HepG2 (cell line): Measurements from ENCODE around the gene GNMT. TPM values are rescaled to one million over a fixed set of nuclear protein-coding genes. Genes with fewer than 3 reads are reported as not detected.

Source experiments
- ESRRA ChIP-seq: sonication (generic); formaldehyde crosslinking; IDR thresholded peaks from 2 replicates; pipeline ENCODE4 v1.5.1; 2020; ENCODE audit warnings: mild to moderate bottlenecking, low read depth, missing genetic modification reagents
- ETV6 ChIP-seq: sonication (generic); formaldehyde crosslinking; conservative IDR thresholded peaks from 2 replicates; pipeline ENCODE4 v1.4.0; 2020; ENCODE audit warnings: missing genetic modification reagents
- IKZF5 ChIP-seq: IDR thresholded peaks from 2 replicates; pipeline ENCODE4 v1.6.1; 2018; ENCODE audit warnings: missing genetic modification reagents, mild to moderate bottlenecking, missing compliant biosample characterization
- KAT7 ChIP-seq: IDR thresholded peaks from 2 replicates; pipeline ENCODE4 v1.6.1; 2018; ENCODE audit warnings: borderline replicate concordance, missing compliant biosample characterization
- MTA3 ChIP-seq: sonication (generic); formaldehyde crosslinking; IDR thresholded peaks from 2 replicates; pipeline ENCODE4 v1.4.0; 2020; ENCODE audit warnings: missing genetic modification reagents
- NFE2L2 ChIP-seq: fragments of 150-350 bp; IDR thresholded peaks from 2 replicates; pipeline ENCODE4 v1.6.1; 2014; ENCODE audit warnings: low read length
- PAWR ChIP-seq: sonication (generic); formaldehyde crosslinking; IDR thresholded peaks from 2 replicates; pipeline ENCODE4 v1.4.0; 2020; ENCODE audit warnings: missing genetic modification reagents, mild to moderate bottlenecking, borderline replicate concordance
- RCOR2 ChIP-seq: IDR thresholded peaks from 2 replicates; pipeline ENCODE4 v1.6.1; 2016; ENCODE audit warnings: missing biosample characterization, missing genetic modification reagents
- RXRA ChIP-seq: sonication (generic); formaldehyde crosslinking; IDR thresholded peaks from 2 replicates; pipeline ENCODE4 v1.5.1; 2020; ENCODE audit warnings: missing genetic modification reagents
- SOX13 ChIP-seq, 3 experiments: fragments of 450-650 bp in 1 of 3; sonication (generic) in 1 of 3; formaldehyde crosslinking in 1 of 3; IDR thresholded peaks in 2 of 3; conservative IDR thresholded peaks in 1 of 3; 2 replicates each; pipeline versions ENCODE4 v1.5.0 to v1.6.1; 2016 to 2020; ENCODE audit warnings: antibody characterized with exemption in 1 of 3, mild to moderate bottlenecking in 1 of 3, missing compliant biosample characterization in 1 of 3, missing genetic modification reagents in 1 of 3, moderate library complexity in 1 of 3
- SRF ChIP-seq: IDR thresholded peaks from 2 replicates; pipeline ENCODE4 v1.6.1; 2011; ENCODE audit warnings: mild to moderate bottlenecking, low read depth, low read length, moderate library complexity
- U2AF1 ChIP-seq: fragments of 200-400 bp; formaldehyde crosslinking; optimal IDR thresholded peaks from 2 replicates; pipeline ENCODE3; 2017; ENCODE audit warnings: mild to moderate bottlenecking, low read depth, low read length
- ZBTB14 ChIP-seq: sonication (generic); formaldehyde crosslinking; IDR thresholded peaks from 2 replicates; pipeline ENCODE4 v1.4.0; 2020; ENCODE audit warnings: missing genetic modification reagents
- ZEB1 ChIP-seq: IDR thresholded peaks from 2 replicates; pipeline ENCODE4 v1.6.1; 2012; ENCODE audit warnings: mild to moderate bottlenecking, low read depth, inconsistent platforms; ENCODE audit not compliant: insufficient replicate concordance
- ZFP41 ChIP-seq: sonication (generic); formaldehyde crosslinking; IDR thresholded peaks from 2 replicates; pipeline ENCODE4 v1.4.0; 2020; ENCODE audit warnings: mild to moderate bottlenecking, missing genetic modification reagents, borderline replicate concordance
- ZNF180 ChIP-seq: sonication (generic); formaldehyde crosslinking; IDR thresholded peaks from 2 replicates; pipeline ENCODE4 v1.4.0; 2020; ENCODE audit warnings: low read depth, missing genetic modification reagents, borderline replicate concordance
- ZNF24 ChIP-seq: fragments of 450-650 bp; IDR thresholded peaks from 2 replicates; pipeline ENCODE4 v1.6.1; 2017; ENCODE audit warnings: antibody characterized with exemption, mild to moderate bottlenecking
- ZNF326 ChIP-seq: sonication (generic); formaldehyde crosslinking; IDR thresholded peaks from 2 replicates; pipeline ENCODE4 v1.4.0; 2020; ENCODE audit warnings: missing genetic modification reagents, borderline replicate concordance
- ZNF350 ChIP-seq: sonication (generic); formaldehyde crosslinking; IDR thresholded peaks from 2 replicates; pipeline ENCODE4 v1.4.0; 2020; ENCODE audit warnings: mild to moderate bottlenecking, low read depth, missing genetic modification reagents, borderline replicate concordance
- ZNF367 ChIP-seq: sonication (generic); formaldehyde crosslinking; IDR thresholded peaks from 2 replicates; pipeline ENCODE4 v1.4.0; 2020; ENCODE audit warnings: missing genetic modification reagents, borderline replicate concordance
- ZNF713 ChIP-seq: sonication (generic); formaldehyde crosslinking; IDR thresholded peaks from 2 replicates; pipeline ENCODE4 v1.4.0; 2020; ENCODE audit warnings: mild to moderate bottlenecking, missing genetic modification reagents
- ZNF775 ChIP-seq: sonication (generic); formaldehyde crosslinking; IDR thresholded peaks from 2 replicates; pipeline ENCODE4 v1.4.0; 2020; ENCODE audit warnings: missing genetic modification reagents, mild to moderate bottlenecking, moderate library complexity, borderline replicate concordance
- ZNF782 ChIP-seq: sonication (generic); formaldehyde crosslinking; IDR thresholded peaks from 2 replicates; pipeline ENCODE4 v1.4.0; 2020; ENCODE audit warnings: missing genetic modification reagents, mild to moderate bottlenecking, borderline replicate concordance
- polyA plus RNA-seq, 8 experiments: library from polyadenylated mRNA; depleted of rRNA in 3 of 8; stranded (reverse) in 7 of 8; unstranded in 1 of 8; fragments of >200 nt; fragmentation: Illumina TruSeq in 4 of 8; extraction: Trizol in 4 of 8; gene quantifications; 2 replicates each; pipeline versions ENCODE4 v1.2.1 to v1.2.3, GENCODE V29; 2011 to 2016; ENCODE audit warnings: low read depth in 4 of 8, missing spikeins in 1 of 8, mixed read lengths in 1 of 8; ENCODE audit not compliant: insufficient read depth in 1 of 8
- total RNA-seq, 5 experiments: library from RNA; depleted of rRNA; stranded (reverse); fragments of >200 nt; fragmentation: Illumina TruSeq; extraction: Trizol; gene quantifications; 2 replicates each; pipeline ENCODE4 v1.2.3, GENCODE V29; 2016; ENCODE audit warnings: low read depth in 1 of 5
- TF ChIP-seq, protein P1 (sequence below): sonication (generic); formaldehyde crosslinking; IDR thresholded peaks from 2 replicates; pipeline ENCODE4 v1.4.0; 2020; ENCODE audit warnings: mild to moderate bottlenecking, missing genetic modification reagents
- TF ChIP-seq, protein P2 (sequence below): IDR thresholded peaks from 2 replicates; pipeline ENCODE4 v1.6.1; 2016; ENCODE audit warnings: missing compliant biosample characterization, missing genetic modification reagents, borderline replicate concordance
- TF ChIP-seq, protein P3 (sequence below): sonication (generic); formaldehyde crosslinking; IDR thresholded peaks from 2 replicates; pipeline ENCODE4 v1.4.0; 2020; ENCODE audit warnings: mild to moderate bottlenecking, low read depth, missing genetic modification reagents

The GNMT gene
- total and polyA plus RNA-seq, 2 of the 13 experiments (the other 11 are each of a cell fraction or from before 2014, with no cell fraction given) = 2.8 to 7.0 TPM

DNA sequence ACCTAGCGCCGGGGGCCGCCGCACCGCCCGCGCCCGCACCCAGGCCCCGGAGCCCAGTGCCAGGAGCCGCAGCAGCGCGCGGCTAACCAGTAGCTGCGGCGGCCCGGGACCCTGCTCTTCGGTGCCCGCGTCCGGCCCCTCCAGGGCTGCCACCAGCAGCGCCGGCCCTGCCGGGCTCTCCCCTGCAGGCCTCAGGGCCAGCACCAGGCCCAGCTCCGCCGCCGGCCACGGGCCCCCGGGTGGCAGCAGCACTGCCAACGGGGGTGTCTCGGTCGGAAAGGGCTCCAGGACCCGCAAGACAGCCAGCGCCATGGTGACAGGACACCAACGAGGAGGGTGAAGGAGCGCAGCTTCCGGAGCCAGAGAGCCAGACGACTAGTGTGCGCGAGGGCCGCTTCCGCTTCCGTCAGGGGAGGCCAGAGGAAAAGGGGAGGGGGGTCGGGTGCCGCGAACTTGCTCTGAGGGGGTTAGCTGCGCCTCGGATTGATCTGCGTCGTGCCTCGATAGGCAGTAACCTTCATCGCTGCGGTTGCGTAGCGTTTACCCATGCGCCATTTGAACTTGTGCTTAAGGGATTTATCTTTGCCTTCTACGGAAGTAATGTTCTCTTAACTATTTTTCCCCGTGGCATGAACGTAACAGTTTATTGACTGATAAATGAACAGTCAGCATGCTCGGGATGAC is 18.4 kb downstream of the GNMT start, which contains the start of gene PEX6 (continued):
- 0 out of 2 replicates have a peak, but pooled peaks have one; percentile 20 for TF ChIP-seq ZNF713 (CRISPR knock-in tag)
- TF ChIP-seq RXRA (CRISPR knock-in tag) = peak; percentile 75
- peak; percentile 92 for TF ChIP-seq ETV6
- TF ChIP-seq ESRRA (CRISPR knock-in tag) = no peak
- TF ChIP-seq MTA3 (CRISPR knock-in tag) = no peak
- no peak for TF ChIP-seq U2AF1
- TF ChIP-seq NFE2L2 = no peak
- TF ChIP-seq ZNF775 (CRISPR knock-in tag) = no peak; the same call in 1 of the 2 replicates
- TF ChIP-seq, protein P1, sequence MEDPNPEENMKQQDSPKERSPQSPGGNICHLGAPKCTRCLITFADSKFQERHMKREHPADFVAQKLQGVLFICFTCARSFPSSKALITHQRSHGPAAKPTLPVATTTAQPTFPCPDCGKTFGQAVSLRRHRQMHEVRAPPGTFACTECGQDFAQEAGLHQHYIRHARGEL (CRISPR knock-in tag) = no peak
- TF ChIP-seq ZNF367 (CRISPR knock-in tag) = peak; percentile 73; the same call in 1 of the 2 replicates
- TF ChIP-seq ZNF180 (CRISPR knock-in tag) = peak; percentile 53; the same call in 1 of the 2 replicates
- TF ChIP-seq ZNF326 (CRISPR knock-in tag) = no peak
- TF ChIP-seq KAT7 (CRISPR knock-in tag) = peak; percentile 94
- no peak for TF ChIP-seq ZEB1
- TF ChIP-seq RCOR2 = 0 out of 2 replicates have a peak, but pooled peaks have one; percentile 35
- TF ChIP-seq SRF = no peak
- no peak for TF ChIP-seq ZNF782 (CRISPR knock-in tag)
- TF ChIP-seq PAWR = no peak
- TF ChIP-seq, protein P2, sequence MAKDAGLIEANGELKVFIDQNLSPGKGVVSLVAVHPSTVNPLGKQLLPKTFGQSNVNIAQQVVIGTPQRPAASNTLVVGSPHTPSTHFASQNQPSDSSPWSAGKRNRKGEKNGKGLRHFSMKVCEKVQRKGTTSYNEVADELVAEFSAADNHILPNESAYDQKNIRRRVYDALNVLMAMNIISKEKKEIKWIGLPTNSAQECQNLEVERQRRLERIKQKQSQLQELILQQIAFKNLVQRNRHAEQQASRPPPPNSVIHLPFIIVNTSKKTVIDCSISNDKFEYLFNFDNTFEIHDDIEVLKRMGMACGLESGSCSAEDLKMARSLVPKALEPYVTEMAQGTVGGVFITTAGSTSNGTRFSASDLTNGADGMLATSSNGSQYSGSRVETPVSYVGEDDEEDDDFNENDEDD = peak; percentile 52; the same call in 1 of the 2 replicates
- TF ChIP-seq, protein P3, sequence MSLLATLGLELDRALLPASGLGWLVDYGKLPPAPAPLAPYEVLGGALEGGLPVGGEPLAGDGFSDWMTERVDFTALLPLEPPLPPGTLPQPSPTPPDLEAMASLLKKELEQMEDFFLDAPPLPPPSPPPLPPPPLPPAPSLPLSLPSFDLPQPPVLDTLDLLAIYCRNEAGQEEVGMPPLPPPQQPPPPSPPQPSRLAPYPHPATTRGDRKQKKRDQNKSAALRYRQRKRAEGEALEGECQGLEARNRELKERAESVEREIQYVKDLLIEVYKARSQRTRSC (CRISPR knock-in tag) = 0 out of 2 replicates have a peak, but pooled peaks have one; percentile 5
- no peak for TF ChIP-seq ZBTB14 (CRISPR knock-in tag)
- peak; percentile 84; the same call in 1 of the 2 replicates for TF ChIP-seq ZNF350
- TF ChIP-seq ZFP41 (CRISPR knock-in tag) = no peak
- peak; percentile 91 for TF ChIP-seq IKZF5 (CRISPR knock-in tag)
- 0 out of 2 replicates have a peak, but pooled peaks have one; percentile 26 for TF ChIP-seq ZNF24
- no peak for TF ChIP-seq SOX13 (IDR thresholded peaks at IDR 0.05)
- TF ChIP-seq SOX13 (CRISPR knock-in tag; conservative IDR thresholded peaks at IDR 0.05 in 1 of 2, IDR thresholded peaks at IDR 0.05 in 1 of 2) = no peak
